Endothelial cell of umbilical vein (primary cell): ENCODE measurements around the gene CXCR3.
"Not testable (repeated sequence)": the region's sequence is repeated elsewhere in the genome, so short reads cannot be mapped to it uniquely, and the experiment has no call there.

Experiments used
- CTCF ChIP-seq, 2 donors: IDR thresholded peaks; 1 replicate in 1 of 2; 2 replicates in 1 of 2; pipeline ENCODE4 v1.5.1; 2011; ENCODE audit warnings: low read length in 2 of 2, mild to moderate bottlenecking in 2 of 2, moderate library complexity in 2 of 2, control low read depth in 1 of 2, inconsistent platforms in 1 of 2, low read depth in 1 of 2; ENCODE audit not compliant: insufficient read depth in 1 of 2; ENCODE audit errors: extremely low read depth in 1 of 2
- EZH2 ChIP-seq: IDR thresholded peaks from 2 replicates; pipeline ENCODE4 v1.6.1; 2012; ENCODE audit warnings: borderline replicate concordance, low read depth, mild to moderate bottlenecking, moderate library complexity, low read length, inconsistent platforms; ENCODE audit not compliant: severe bottlenecking
- FOS ChIP-seq: IDR thresholded peaks from 2 replicates; pipeline ENCODE4 v1.6.1; 2011; ENCODE audit warnings: mild to moderate bottlenecking, low read length, moderate library complexity, borderline replicate concordance; ENCODE audit not compliant: insufficient read depth
- MAX ChIP-seq: IDR thresholded peaks from 2 replicates; pipeline ENCODE4 v1.6.1; 2011; ENCODE audit not compliant: insufficient read depth, insufficient read length
- POLR2A ChIP-seq: IDR thresholded peaks from 2 replicates; pipeline ENCODE4 v1.6.1; 2012; ENCODE audit warnings: low read depth, mild to moderate bottlenecking, control low read depth, low read length
- POLR2AphosphoS5 ChIP-seq: IDR thresholded peaks from 2 replicates; pipeline ENCODE4 v1.6.1; 2012; ENCODE audit warnings: low read depth, mild to moderate bottlenecking, control low read depth, low read length, moderate library complexity; ENCODE audit not compliant: insufficient read depth

GRCh38 chrX:71664202-71664601 lies 45.9 kb upstream of the CXCR3 start:
- peak; percentile 18 to 38 for TF ChIP-seq CTCF (IDR thresholded peaks at IDR 0.05; ENCODE audit: extremely low read depth in 1 of 2, insufficient read depth in 1 of 2, low read depth in 1 of 2, low read length in 2 of 2)
- TF ChIP-seq POLR2A, FOS, EZH2, MAX, POLR2AphosphoS5: not testable (repeated sequence)
